H1 (cell line): ENCODE data around the gene WDR53. TPM values are rescaled to one million over a fixed set of nuclear protein-coding genes. Genes with fewer than 3 reads are reported as not detected.

Source experiments
- CTCF ChIA-PET: fragments of 300-600 bp; sonication (Branson Sonifier 250); formaldehyde crosslinking; loops from one replicate; lab custom pipeline; 2021; ENCODE audit not compliant: partially characterized antibody; lab: Charles Lee
- POLR2A ChIA-PET: fragments of 300-600 bp; sonication (Branson Sonifier 250); formaldehyde crosslinking; loops from one replicate; lab custom pipeline; 2021; ENCODE audit warnings: inconsistent platforms; ENCODE audit not compliant: partially characterized antibody; lab: Charles Lee
- DNase-seq, 2 experiments: peaks; one replicate each; pipeline versions ENCODE4 v3.0.0 to v3.0.0-alpha.2; 2010 to 2022; ENCODE audit warnings: low spot score in 2 of 2, low read depth in 1 of 2, mixed read lengths in 1 of 2
- FAIRE-seq: peaks from 2 replicates; lab custom pipeline; 2011; peaks lifted over from hg19 to GRCh38; lab: Jason Lieb, UNC
- H2AFZ ChIP-seq: 2 replicates; pipeline ENCODE4 v1.8.1; 2012; ENCODE audit warnings: low read length, inconsistent platforms
- H2AK5ac ChIP-seq: 2 replicates; pipeline ENCODE4 v1.6.1; 2013; ENCODE audit warnings: low read depth, low read length
- H2BK120ac ChIP-seq: replicated peaks from 2 replicates; pipeline ENCODE3; 2013; ENCODE audit warnings: low read depth, low read length, inconsistent platforms
- H2BK12ac ChIP-seq: 2 replicates; pipeline ENCODE4 v1.6.1; 2013; ENCODE audit warnings: low read depth, low read length
- H2BK15ac ChIP-seq: 2 replicates; pipeline ENCODE4 v1.6.1; 2013; ENCODE audit warnings: low read length
- H2BK20ac ChIP-seq: 2 replicates; pipeline ENCODE4 v1.6.1; 2013; ENCODE audit warnings: low read length
- H2BK5ac ChIP-seq: 2 replicates; pipeline ENCODE4 v1.6.1; 2013; ENCODE audit warnings: low read depth, low read length
- H3K14ac ChIP-seq: 2 replicates; pipeline ENCODE4 v1.6.1; 2013; ENCODE audit warnings: inconsistent platforms; ENCODE audit not compliant: insufficient read length
- H3K18ac ChIP-seq: 2 replicates; pipeline ENCODE4 v1.6.1; 2013; ENCODE audit warnings: low read length; ENCODE audit errors: extremely low read depth
- H3K23ac ChIP-seq: 2 replicates; pipeline ENCODE4 v1.6.1; 2013; ENCODE audit warnings: inconsistent platforms; ENCODE audit not compliant: insufficient read length
- H3K23me2 ChIP-seq: 2 replicates; pipeline ENCODE4 v1.6.1; 2013; ENCODE audit warnings: low read depth, low read length
- H3K27ac ChIP-seq: 2 replicates; pipeline ENCODE4 v1.6.1; 2011; ENCODE audit warnings: low read depth, low read length, inconsistent platforms
- H3K27me3 ChIP-seq, 4 experiments: replicated peaks in 1 of 4; 1 replicate in 1 of 4; 2 replicates in 3 of 4; pipeline versions ENCODE4 v1.6.1 to v1.8.1; 2011 to 2013; ENCODE audit warnings: low read length in 3 of 4, mild to moderate bottlenecking in 3 of 4, inconsistent platforms in 2 of 4, mixed read lengths in 2 of 4, moderate library complexity in 1 of 4; ENCODE audit not compliant: control insufficient read depth in 3 of 4, insufficient read depth in 3 of 4; ENCODE audit errors: extremely low read depth in 1 of 4
- H3K36me3 ChIP-seq, 4 experiments: 2 replicates each; pipeline versions ENCODE4 v1.6.1 to v1.8.1; 2011 to 2013; ENCODE audit warnings: mild to moderate bottlenecking in 4 of 4, low read length in 3 of 4, moderate library complexity in 2 of 4, control low read depth in 1 of 4, inconsistent platforms in 1 of 4; ENCODE audit not compliant: insufficient read depth in 4 of 4, control insufficient read depth in 2 of 4
- H3K4ac ChIP-seq: replicated peaks from 2 replicates; pipeline ENCODE3; 2013; ENCODE audit warnings: low read length, low read depth, mixed read lengths, inconsistent platforms; ENCODE audit not compliant: insufficient read length
- H3K4me1 ChIP-seq, 4 experiments: replicated peaks in 1 of 4; 1 replicate in 1 of 4; 2 replicates in 3 of 4; pipeline versions ENCODE4 v1.6.1 to v1.8.1; 2011 to 2013; ENCODE audit warnings: low read length in 3 of 4, inconsistent platforms in 2 of 4, mixed read lengths in 1 of 4; ENCODE audit not compliant: insufficient read depth in 4 of 4, control insufficient read depth in 3 of 4
- H3K4me2 ChIP-seq, 2 experiments: 2 replicates each; pipeline versions ENCODE4 v1.6.1 to v1.8.1; 2011 to 2013; ENCODE audit warnings: low read depth in 2 of 2, low read length in 2 of 2, control low read depth in 1 of 2, inconsistent platforms in 1 of 2, mild to moderate bottlenecking in 1 of 2; ENCODE audit not compliant: insufficient read depth in 1 of 2
- H3K4me3 ChIP-seq, 4 experiments: fragments of 200-600, 300-600 bp in 1 of 4; sonication (generic), shearing (Covaris generic), sonication (Bioruptor Twin) in 1 of 4; 2 replicates each; pipeline versions ENCODE4 v1.5.1 to v1.8.1; 2011 to 2016; ENCODE audit warnings: low read length in 4 of 4, low read depth in 3 of 4, control low read depth in 2 of 4, inconsistent platforms in 2 of 4, mild to moderate bottlenecking in 2 of 4, mixed read lengths in 1 of 4, moderate library complexity in 1 of 4; ENCODE audit not compliant: insufficient read depth in 2 of 4; ENCODE audit errors: extremely low read depth in 1 of 4
- H3K56ac ChIP-seq: replicated peaks from 2 replicates; pipeline ENCODE3; 2013; ENCODE audit warnings: low read depth, mild to moderate bottlenecking, mixed read lengths, low read length, inconsistent platforms; ENCODE audit not compliant: insufficient read length
- H3K79me1 ChIP-seq: 2 replicates; pipeline ENCODE4 v1.6.1; 2013; ENCODE audit warnings: low read depth, low read length, control low read depth
- H3K79me2 ChIP-seq, 2 experiments: 2 replicates each; pipeline versions ENCODE4 v1.6.1 to v1.8.1; 2012 to 2013; ENCODE audit warnings: low read length in 2 of 2, mild to moderate bottlenecking in 2 of 2, inconsistent platforms in 1 of 2; ENCODE audit not compliant: insufficient read depth in 2 of 2, control insufficient read depth in 1 of 2
- H3K9ac ChIP-seq, 4 experiments: replicated peaks in 1 of 4; 1 replicate in 1 of 4; 2 replicates in 3 of 4; pipeline versions ENCODE4 v1.6.1 to v1.8.1; 2011 to 2013; ENCODE audit warnings: low read depth in 3 of 4, low read length in 3 of 4, control low read depth in 2 of 4, mild to moderate bottlenecking in 2 of 4, moderate library complexity in 2 of 4, inconsistent platforms in 1 of 4; ENCODE audit errors: extremely low read depth in 1 of 4
- H3K9me3 ChIP-seq, 2 experiments: 2 replicates each; pipeline versions ENCODE4 v1.6.1 to v1.8.1; 2012 to 2013; ENCODE audit warnings: mild to moderate bottlenecking in 2 of 2, moderate library complexity in 2 of 2, control low read depth in 1 of 2, inconsistent platforms in 1 of 2, low read depth in 1 of 2, low read length in 1 of 2, mixed read lengths in 1 of 2; ENCODE audit not compliant: insufficient read depth in 2 of 2
- H4K20me1 ChIP-seq, 2 experiments: replicated peaks in 1 of 2; 2 replicates each; pipeline versions ENCODE3 to v1.8.1; 2011 to 2013; ENCODE audit warnings: inconsistent platforms in 2 of 2, low read length in 2 of 2, mild to moderate bottlenecking in 1 of 2; ENCODE audit not compliant: insufficient read depth in 2 of 2, control insufficient read depth in 1 of 2
- H4K5ac ChIP-seq: 2 replicates; pipeline ENCODE4 v1.6.1; 2013; ENCODE audit warnings: low read length, low read depth, mixed read lengths, inconsistent platforms; ENCODE audit not compliant: insufficient read length
- H4K8ac ChIP-seq: 2 replicates; pipeline ENCODE4 v1.8.0; 2013; ENCODE audit warnings: mild to moderate bottlenecking, moderate library complexity, low read length, inconsistent platforms; ENCODE audit not compliant: insufficient read depth; ENCODE audit errors: extremely low read depth
- H4K91ac ChIP-seq: replicated peaks from 2 replicates; pipeline ENCODE3; 2013; ENCODE audit warnings: low read length, mixed read lengths, inconsistent platforms; ENCODE audit not compliant: insufficient read length
- CTBP2 ChIP-seq: IDR thresholded peaks from 2 replicates; pipeline ENCODE4 v1.7.0; 2011; ENCODE audit warnings: borderline replicate concordance, mild to moderate bottlenecking, moderate library complexity, mixed read lengths, low read length; ENCODE audit not compliant: insufficient read depth, insufficient read length
- EGR1 ChIP-seq: IDR thresholded peaks from 2 replicates; pipeline ENCODE4 v1.6.1; 2011; ENCODE audit warnings: low read depth, low read length, borderline replicate concordance
- EZH2 ChIP-seq: fragments of 200-600 bp; sonication (generic); IDR thresholded peaks from 2 replicates; pipeline ENCODE4 v1.7.1; 2012; ENCODE audit warnings: low read depth, mild to moderate bottlenecking, moderate library complexity, low read length, inconsistent platforms; ENCODE audit not compliant: severe bottlenecking
- FOSL1 ChIP-seq: IDR thresholded peaks from 2 replicates; pipeline ENCODE4 v1.6.1; 2011; ENCODE audit warnings: mild to moderate bottlenecking, low read depth, low read length, moderate library complexity; ENCODE audit not compliant: insufficient read depth
- KDM4A ChIP-seq: IDR thresholded peaks from one replicate; pipeline ENCODE4 v1.7.1; 2012; ENCODE audit warnings: low read depth, mild to moderate bottlenecking, moderate library complexity, low read length, inconsistent platforms; ENCODE audit not compliant: severe bottlenecking
- POU5F1 ChIP-seq: IDR thresholded peaks from 2 replicates; pipeline ENCODE4 v1.6.1; 2011; ENCODE audit warnings: low read depth, mild to moderate bottlenecking, low read length, moderate library complexity
- SIN3A ChIP-seq, 2 experiments: IDR thresholded peaks in 1 of 2; conservative IDR thresholded peaks in 1 of 2; 2 replicates each; pipeline ENCODE4 v1.6.1; 2011 to 2012; ENCODE audit warnings: low read length in 2 of 2, improper control_type of control experiment in 1 of 2, low read depth in 1 of 2, mild to moderate bottlenecking in 1 of 2
- SP1 ChIP-seq: IDR thresholded peaks from 2 replicates; pipeline ENCODE4 v1.6.1; 2011; ENCODE audit warnings: low read depth, low read length
- SP2 ChIP-seq: IDR thresholded peaks from 2 replicates; pipeline ENCODE4 v1.6.1; 2012; ENCODE audit warnings: mild to moderate bottlenecking, low read length, inconsistent platforms
- SRF ChIP-seq: IDR thresholded peaks from 2 replicates; pipeline ENCODE4 v1.6.1; 2011; ENCODE audit warnings: mild to moderate bottlenecking, low read depth, low read length, moderate library complexity
- SUZ12 ChIP-seq: fragments of 200-600 bp; sonication (generic); IDR thresholded peaks from 2 replicates; pipeline ENCODE4 v1.6.1; 2012; ENCODE audit warnings: mild to moderate bottlenecking, inconsistent platforms, low read length, moderate library complexity, mixed read lengths
- TCF12 ChIP-seq: IDR thresholded peaks from 2 replicates; pipeline ENCODE4 v1.6.1; 2011; ENCODE audit warnings: low read depth, mild to moderate bottlenecking, low read length
- YY1 ChIP-seq: IDR thresholded peaks from 2 replicates; pipeline ENCODE4 v1.6.1; 2011; ENCODE audit warnings: low read depth, mild to moderate bottlenecking, low read length
- ZNF274 ChIP-seq: IDR thresholded peaks from 2 replicates; pipeline ENCODE4 v1.7.0; 2012; ENCODE audit warnings: low read length, borderline replicate concordance; ENCODE audit errors: extremely low read depth
- WGBS, 2 experiments: shearing (Covaris generic) in 1 of 2; methylation state at CpG; one replicate each; pipeline versions ENCODE4 v1.1.6 to v1.1.7; 2013 to 2015; ENCODE audit warnings: low lambda C conversion rate in 2 of 2, mixed read lengths in 2 of 2, inconsistent platforms in 1 of 2, low coverage in 1 of 2, missing lambda C conversion rate in 1 of 2; ENCODE audit not compliant: insufficient replicate concordance in 2 of 2, insufficient coverage in 1 of 2, insufficient read length in 1 of 2; ENCODE audit errors: extremely low coverage in 1 of 2, missing lambda C conversion rate in 1 of 2; 5-methylcytosine and 5-hydroxymethylcytosine counted together
- polyA plus RNA-seq, 7 experiments: library from polyadenylated mRNA; depleted of rRNA in 3 of 7; stranded (reverse) in 5 of 7; unstranded in 2 of 7; fragments of >200 nt in 5 of 7; fragments of 200-250 nt in 2 of 7; gene quantifications; 1 replicate in 5 of 7; 2 replicates in 1 of 7; 4 replicates in 1 of 7; pipeline versions ENCODE4 v1.2.1 to v1.2.3, GENCODE V29; 2011 to 2013; ENCODE audit warnings: missing spikeins in 2 of 7, mixed read lengths in 2 of 7
- total RNA-seq: library from RNA; stranded (reverse); fragmentation: NEBNext Ultra II Directional; extraction: Animal tissue kit (Norgen Biotek cat#: 25700); gene quantifications from 2 replicates; pipeline ENCODE4 v1.2.1, GENCODE V29; 2021

Gene WDR53
- total and polyA plus RNA-seq, 2 of the 8 experiments (the other 6 are each of a cell fraction or from before 2014, with no cell fraction given) = 7.4 to 18.8 TPM

DNA sequence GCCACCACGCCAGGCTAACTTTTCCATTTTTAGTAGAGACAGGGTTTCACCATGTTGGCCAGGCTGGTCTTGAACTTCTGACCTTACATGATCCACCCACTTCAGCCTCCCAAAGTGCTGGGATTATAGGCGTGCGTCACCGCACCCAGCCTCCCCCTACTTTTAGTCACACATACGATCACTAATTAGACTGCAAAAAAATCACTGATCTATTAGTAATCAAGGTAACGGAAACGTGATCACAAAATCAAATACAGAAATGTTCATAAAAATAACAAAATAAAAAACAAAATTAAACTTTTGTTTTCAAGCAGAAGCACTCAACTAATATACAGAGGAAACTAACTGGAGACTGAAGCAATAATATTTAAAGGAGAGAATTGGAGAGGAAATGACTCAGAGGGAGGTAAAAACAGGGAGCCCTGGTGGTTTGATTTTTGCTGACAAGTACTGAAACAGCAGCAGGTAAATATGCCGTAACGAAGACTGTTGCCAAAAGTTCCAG is 4.6 kb downstream of the WDR53 start:
- H3K9ac ChIP-seq = no peak overlapping the region
- TF ChIP-seq TCF12 = no peak
- no peak for TF ChIP-seq EGR1
- no peak for TF ChIP-seq KDM4A
- TF ChIP-seq CTBP2 = no peak
- TF ChIP-seq SP2 = no peak
- TF ChIP-seq ZNF274 = no peak
- TF ChIP-seq SRF = no peak
- no peak for TF ChIP-seq YY1
- TF ChIP-seq SUZ12 = no peak
- no peak for TF ChIP-seq FOSL1
- no peak for TF ChIP-seq SP1
- no peak for TF ChIP-seq EZH2
- TF ChIP-seq POU5F1 = no peak
- no peak for TF ChIP-seq SIN3A (conservative IDR thresholded peaks at IDR 0.05 in 1 of 2, IDR thresholded peaks at IDR 0.05 in 1 of 2; ENCODE audit: low read depth in 1 of 2, low read length in 2 of 2)

More for the DNA sequence above, 4.6 kb downstream of the WDR53 start:
- no peak overlapping the region for H3K18ac ChIP-seq
- H4K91ac ChIP-seq = no peak overlapping the region
- no peak overlapping the region for H2BK120ac ChIP-seq
- H4K8ac ChIP-seq = no peak overlapping the region
- H3K23me2 ChIP-seq = peaks cover 8% of the 10 kb centered on the region
- WGBS, 2 experiments = 92% methylated on average over 9 of the region's 9 CpGs; no CpG with 5 or more reads in 1 of the 2 experiments
- H2BK5ac ChIP-seq = no peak overlapping the region
- H3K79me1 ChIP-seq = no peaks in the 10 kb centered on the region; the same call in 1 of the 2 replicates
- FAIRE-seq = no peak
- no peak overlapping the region for H2BK15ac ChIP-seq
- H3K4me1 ChIP-seq = no peaks in the 10 kb centered on the region; a peak in 2 of 7 replicates
- no peaks in the 10 kb centered on the region for H3K27me3 ChIP-seq
- H3K9me3 ChIP-seq = no peaks in the 10 kb centered on the region
- H3K4ac ChIP-seq = no peak overlapping the region
- H3K27ac ChIP-seq = no peak overlapping the region
- H4K20me1 ChIP-seq = peaks cover 0 to 1% of the 10 kb centered on the region in 2 experiments
- no peak overlapping the region for H2AFZ ChIP-seq
- ChIA-PET POLR2A (interaction anchor here (0.5 kb wide), 1 partner anchor 29 kb away, joined by 3 read pairs; no protein-coding TSS in a partner anchor), CTCF (interaction anchor here (1.0 kb wide), 1 partner anchor 35 kb away, joined by 3 read pairs; no protein-coding TSS in a partner anchor)
- no peak overlapping the region for H3K14ac ChIP-seq
- H3K56ac ChIP-seq = no peak overlapping the region
- no peak overlapping the region for H3K4me3 ChIP-seq
- H2AK5ac ChIP-seq = no peak overlapping the region
- H3K79me2 ChIP-seq = peaks cover 3 to 16% of the 10 kb centered on the region in 2 experiments; a peak in 2 of 4 replicates
- DNase-seq = no peak
- H3K23ac ChIP-seq = no peak overlapping the region
- no peak overlapping the region for H4K5ac ChIP-seq
- peaks cover 0 to 11% (median 3%) of the 10 kb centered on the region in 4 experiments; a peak in 3 of 8 replicates for H3K36me3 ChIP-seq
- no peak overlapping the region for H3K4me2 ChIP-seq
- H2BK12ac ChIP-seq = no peak overlapping the region
- H2BK20ac ChIP-seq = no peak overlapping the region
